ENCODE measurements around the gene SIM2.

- TF ChIP-seq, protein P1, sequence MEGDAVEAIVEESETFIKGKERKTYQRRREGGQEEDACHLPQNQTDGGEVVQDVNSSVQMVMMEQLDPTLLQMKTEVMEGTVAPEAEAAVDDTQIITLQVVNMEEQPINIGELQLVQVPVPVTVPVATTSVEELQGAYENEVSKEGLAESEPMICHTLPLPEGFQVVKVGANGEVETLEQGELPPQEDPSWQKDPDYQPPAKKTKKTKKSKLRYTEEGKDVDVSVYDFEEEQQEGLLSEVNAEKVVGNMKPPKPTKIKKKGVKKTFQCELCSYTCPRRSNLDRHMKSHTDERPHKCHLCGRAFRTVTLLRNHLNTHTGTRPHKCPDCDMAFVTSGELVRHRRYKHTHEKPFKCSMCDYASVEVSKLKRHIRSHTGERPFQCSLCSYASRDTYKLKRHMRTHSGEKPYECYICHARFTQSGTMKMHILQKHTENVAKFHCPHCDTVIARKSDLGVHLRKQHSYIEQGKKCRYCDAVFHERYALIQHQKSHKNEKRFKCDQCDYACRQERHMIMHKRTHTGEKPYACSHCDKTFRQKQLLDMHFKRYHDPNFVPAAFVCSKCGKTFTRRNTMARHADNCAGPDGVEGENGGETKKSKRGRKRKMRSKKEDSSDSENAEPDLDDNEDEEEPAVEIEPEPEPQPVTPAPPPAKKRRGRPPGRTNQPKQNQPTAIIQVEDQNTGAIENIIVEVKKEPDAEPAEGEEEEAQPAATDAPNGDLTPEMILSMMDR (conservative IDR thresholded peaks at IDR 0.05; ENCODE audit: low read length): no peak
- no peak for TF ChIP-seq EZH2phosphoT487 (IDR thresholded peaks at IDR 0.05; ENCODE audit: borderline replicate concordance, low read depth, low read length)
Observed at GRCh38 chr21:36696390-36697059, 2.4 kb upstream of the SIM2 start.

All from OCI-LY7 (cell line).